Hematopoietic multipotent progenitor cell treated with erythropoietin and hydrocortisone succinate and interleukin-3 and kit ligand, for 15 days (in vitro differentiated cells): ENCODE data around the gene TMEM141.
"Not testable (repeated sequence)": the region's sequence is repeated elsewhere in the genome, so short reads cannot be mapped to it uniquely, and the experiment has no call there.

Experiments
- DNase-seq: peaks from one replicate; pipeline ENCODE4 v3.0.0-alpha.2; 2015; ENCODE audit warnings: low spot score

Gene TMEM141

DNA sequence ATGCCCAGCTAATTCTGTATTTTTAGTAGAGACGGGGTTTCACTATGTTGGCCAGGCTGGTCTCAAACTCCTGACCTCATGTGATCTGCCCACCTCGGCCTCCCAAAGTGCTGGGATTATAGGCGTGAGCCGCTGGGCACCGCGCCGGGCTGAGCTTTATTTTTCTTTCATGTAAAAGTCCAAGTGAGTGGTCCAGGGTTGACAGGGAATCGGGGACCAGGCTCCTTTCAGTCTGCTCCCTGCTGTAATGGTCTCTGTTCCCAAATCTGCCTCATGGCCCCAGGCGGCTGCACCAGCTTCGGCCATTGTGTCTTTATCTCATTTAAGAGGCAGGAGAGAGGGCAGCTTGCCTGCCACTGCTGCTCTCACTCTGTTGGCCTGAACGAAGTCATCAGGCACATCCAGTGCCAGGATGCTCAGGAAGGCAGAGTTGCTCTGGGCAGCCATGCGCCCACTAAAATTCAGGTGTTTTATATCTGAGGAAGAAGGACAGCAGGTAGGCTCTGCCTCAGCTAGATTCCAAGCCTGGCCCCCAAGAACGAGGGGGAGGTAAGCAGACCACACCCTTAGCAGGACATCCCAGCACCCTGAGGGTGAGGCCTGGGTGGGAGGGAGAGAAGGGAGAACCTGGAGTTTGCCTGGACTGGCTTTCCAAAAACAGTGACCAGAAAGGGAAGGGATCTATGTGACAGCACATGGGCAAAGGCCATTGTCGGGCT lies 3.3 kb downstream of the TMEM141 start:
- DNase-seq = no peak

DNA sequence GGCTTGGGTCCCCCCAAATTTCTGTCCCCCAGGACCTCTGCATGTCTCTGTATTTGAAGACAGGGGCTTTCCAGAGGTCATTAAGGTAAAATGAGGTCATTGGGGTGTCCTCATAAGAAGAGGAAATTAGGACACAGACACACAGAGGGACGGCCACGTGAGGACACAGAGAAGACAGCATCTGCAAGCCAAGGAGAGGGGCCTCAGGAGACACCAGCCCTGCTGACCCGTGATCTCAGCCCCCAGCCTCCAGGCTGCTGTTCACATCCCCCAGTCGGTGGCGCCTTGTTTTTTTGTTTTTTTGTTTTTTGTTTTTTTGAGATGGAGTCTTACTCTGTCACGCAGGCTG lies 3.8 kb downstream of the TMEM141 start:
- DNase-seq = no peak

DNA sequence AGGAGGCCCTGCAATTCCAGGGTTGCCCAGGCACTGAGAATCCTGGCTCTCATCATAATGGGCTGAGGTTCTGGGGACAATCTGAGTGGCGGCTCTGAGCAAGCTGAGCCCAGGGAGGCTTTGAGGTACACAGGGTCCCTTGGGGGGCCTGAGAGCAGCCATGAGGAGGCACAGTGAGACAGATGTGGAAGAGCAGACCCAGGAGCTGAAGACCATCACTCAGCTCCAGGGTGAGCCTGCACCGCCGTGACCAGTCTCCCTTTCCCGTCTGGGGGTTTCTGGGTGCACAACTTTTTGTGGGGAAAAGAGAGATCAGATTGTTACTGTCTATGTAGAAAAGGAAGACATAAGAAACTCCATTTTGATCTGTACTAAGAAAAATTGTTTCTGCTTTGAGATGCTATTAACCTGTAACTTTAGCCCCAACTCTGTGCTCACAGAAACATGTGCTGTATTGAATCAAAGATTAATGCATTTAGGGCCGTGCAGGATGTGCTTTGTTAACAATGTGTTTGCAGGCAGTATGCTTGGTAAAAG lies 5.2 kb downstream of the TMEM141 start, which contains the start of gene CCDC183:
CCDC183 (plus strand) TSS at position 101 of the 537 bp plus-strand sequence; CDS start at position 161, 60 bp downstream.
- no peak for DNase-seq

DNA sequence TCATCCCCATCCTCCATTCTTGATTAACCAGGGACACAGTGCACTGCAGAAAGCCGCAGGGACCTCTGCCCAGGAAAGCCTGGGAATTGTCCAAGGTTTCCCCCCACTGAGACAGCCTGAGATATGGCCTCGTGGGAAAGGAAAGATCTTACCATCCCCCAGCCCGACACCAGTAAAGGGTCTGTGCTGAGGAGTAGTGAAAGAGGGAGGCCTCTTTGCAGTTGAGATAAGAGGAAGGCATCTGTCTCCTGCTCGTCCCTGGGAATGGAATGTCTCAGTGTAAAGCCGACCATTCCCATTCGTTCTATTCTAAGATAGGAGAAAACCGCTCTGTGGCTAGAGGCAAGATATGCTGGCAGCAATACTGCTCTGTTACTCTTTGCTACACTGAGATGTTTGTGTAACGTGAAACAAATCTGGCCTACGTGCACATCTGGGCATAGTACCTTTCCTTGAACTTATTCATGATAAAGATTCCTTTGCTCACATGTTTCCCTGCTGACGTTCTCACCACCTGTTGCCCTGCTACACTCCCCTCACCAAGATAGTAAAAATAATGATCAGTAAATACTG lies 5.7 kb downstream of the TMEM141 start:
- not testable (repeated sequence) for DNase-seq

DNA sequence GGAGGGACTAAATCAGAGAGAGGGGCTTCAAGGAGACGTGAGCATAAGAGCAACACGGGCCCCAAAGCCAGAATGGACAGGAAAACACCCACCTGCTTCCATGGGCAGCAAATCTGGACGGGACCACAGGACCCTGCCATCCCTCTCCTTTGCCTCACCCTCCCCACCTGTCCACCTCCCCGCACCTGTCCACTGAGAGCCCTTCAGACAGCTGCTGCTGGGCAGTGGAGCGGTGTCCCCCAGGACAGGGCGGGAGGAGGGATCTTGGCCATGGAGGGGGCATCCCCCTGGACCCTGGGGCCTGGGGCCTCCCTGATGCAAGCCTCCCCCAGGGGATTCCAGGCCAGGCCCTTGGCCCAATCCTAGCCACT lies 7.5 kb downstream of the TMEM141 start:
- no peak for DNase-seq

DNA sequence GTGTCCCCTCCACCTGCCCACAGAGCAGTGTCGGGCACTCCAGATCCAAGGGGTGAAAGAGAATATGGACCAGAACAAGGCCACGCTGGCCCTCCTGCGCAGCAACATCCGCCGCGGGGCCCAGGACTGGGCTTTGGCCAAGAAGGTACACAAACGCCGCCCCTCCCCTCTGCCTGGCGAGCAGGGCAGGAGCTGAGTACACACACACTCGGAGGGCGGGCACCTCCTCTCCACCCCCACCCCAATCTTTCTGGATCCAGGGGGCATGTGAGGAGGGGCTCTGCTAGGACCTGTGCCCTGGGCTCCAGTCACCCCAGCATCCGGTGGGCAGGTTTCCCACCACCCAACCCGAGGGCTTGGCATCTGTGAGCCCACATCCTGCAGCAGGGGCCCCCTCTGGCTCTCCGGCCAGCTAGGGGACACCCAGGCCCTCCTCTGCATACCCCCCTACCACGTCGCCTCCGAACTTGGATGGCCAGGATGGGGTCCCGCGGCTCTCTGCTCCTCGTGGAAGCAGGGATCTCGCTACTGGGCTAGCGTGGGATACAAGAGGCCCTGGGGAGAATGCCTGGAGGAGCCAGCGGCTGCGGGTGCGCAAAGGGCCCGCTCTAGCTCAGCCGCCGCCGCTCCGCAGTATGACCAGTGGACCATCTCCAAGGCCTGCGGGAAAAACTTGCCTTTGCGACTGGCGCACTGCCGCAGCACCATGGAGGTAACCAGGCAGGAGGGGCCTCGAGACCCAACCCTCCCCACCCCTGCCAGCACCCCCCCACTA lies 8.1 kb downstream of the TMEM141 start:
- DNase-seq = no peak

DNA sequence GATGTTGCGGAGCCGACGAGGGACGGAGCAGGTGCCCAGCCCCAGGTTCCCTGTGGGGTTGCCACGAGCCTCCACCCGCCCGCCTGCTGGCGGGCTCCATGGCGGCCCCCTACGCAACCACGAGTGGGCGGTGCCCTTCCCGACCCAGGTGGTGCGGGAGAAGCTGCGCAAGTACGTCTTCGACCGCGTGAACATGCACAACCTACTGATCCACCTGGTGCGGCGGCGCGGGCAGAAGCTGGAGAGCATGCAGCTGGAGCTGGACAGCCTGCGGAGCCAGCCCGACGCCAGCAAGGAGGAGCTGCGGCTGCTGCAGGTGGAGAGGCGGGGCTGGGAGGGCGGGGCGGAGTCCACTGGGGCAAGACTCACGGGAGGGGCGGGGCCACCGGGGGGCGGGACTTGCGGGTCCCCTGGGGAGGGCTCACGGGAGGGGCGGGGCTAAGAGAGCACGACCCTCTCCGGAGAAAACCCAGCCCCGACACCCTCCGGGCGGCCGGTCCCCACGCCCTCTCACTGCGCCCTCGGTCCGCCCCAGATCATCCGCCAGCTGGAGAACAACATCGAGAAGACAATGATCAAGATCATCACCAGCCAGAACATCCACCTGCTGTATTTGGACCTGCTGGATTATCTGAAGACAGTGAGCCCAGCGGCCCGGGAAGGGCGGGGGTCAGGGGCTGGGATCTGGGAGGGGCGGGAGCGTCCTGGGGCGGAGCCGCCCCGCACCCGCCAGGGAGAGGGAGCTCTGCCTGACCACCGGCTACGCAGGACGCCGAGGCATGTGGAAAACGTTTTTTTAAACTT lies 8.9 kb downstream of the TMEM141 start:
- peak; percentile 80 for DNase-seq

DNA sequence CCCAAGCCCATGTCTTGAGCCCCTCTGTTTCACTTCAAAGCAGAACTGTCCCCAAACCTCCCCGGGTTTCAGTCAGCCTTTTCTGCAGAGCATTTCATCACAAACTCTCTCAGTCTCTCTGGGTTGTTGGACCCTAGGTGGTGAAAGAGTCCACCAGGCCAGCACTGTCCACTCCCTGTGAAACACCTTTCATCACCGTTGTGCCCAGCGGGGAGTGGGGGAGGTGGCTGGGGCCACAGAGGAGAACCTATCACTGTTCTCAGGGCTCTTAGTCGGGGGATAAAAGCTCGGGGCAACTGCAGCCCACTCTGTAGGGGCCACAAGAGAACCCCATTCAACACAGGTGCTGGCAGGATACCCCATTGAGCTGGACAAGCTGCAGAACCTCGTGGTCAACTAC lies 11.2 kb downstream of the TMEM141 start:
- DNase-seq = no peak

DNA sequence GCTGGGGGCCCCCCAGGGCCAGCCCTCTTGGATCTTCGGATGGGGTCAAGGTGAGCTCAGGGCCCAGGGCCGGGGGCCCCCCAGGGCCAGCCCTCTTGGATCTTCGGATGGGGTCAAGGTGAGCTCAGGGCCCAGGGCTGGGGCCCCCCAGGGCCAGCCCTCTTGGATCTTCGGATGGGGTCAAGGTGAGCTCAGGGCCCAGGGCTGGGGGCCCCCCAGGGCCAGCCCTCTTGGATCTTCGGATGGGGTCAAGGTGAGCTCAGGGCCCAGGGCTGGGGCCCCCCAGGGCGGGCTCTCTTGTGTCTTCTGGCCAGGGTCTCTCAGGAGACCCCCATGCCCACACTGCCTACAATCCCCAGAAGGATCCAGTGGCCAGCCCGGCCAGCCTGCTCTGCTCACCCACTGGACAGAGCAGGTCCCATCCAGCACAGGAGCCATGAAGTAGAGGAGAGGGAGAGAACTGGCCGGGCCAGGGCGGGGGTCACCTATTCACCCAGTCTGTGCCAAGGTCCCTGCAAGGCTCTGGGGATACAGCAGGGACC lies 11.9 kb downstream of the TMEM141 start:
- not testable (repeated sequence) for DNase-seq

DNA sequence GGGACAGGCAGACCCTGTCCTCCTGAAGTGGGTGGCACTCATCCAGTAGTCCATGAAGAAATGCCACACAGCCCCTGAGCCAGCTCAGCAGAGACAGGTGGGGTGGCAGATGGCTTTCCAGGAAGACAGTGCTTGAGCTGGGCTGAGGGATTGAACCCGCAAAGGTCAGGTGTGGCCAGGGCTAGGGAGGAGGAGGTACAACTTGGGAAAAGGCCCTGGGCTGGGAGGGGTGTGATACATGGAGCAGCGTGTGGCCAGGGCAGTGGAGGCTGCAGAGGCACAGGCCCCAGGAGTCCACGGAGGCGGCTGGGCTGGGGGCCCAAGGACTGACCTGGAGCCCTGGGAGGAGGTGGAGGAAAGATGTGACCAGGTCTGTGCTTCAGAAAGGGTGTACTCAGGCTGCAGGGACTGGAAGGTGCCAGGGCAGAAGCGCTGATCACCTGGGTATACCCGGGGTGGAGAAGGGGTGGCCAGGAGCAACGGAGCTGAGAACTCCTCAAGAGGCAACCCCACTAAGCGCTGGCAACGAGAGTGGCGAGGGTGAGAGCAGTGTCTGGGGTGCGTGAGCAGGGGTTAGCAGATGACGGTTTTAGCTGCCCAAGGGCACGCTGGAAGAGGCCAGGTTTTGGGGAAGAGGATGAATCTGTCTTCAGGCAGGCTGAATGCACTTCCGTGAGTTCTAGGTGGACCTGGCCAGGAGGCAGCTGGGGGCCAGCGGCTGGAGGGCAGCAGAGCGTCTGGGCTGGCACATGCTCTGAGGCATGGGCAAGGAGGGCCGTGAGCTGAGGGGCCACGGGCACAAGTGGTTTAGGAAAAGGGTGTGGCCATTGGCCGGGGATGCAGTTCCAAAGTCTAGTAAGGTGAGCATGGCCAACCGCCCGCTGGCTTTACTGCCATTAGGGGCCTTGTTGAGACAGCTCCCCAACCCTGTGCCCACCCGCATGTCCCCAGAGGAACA lies 12.7 kb downstream of the TMEM141 start:
- no peak for DNase-seq

DNA sequence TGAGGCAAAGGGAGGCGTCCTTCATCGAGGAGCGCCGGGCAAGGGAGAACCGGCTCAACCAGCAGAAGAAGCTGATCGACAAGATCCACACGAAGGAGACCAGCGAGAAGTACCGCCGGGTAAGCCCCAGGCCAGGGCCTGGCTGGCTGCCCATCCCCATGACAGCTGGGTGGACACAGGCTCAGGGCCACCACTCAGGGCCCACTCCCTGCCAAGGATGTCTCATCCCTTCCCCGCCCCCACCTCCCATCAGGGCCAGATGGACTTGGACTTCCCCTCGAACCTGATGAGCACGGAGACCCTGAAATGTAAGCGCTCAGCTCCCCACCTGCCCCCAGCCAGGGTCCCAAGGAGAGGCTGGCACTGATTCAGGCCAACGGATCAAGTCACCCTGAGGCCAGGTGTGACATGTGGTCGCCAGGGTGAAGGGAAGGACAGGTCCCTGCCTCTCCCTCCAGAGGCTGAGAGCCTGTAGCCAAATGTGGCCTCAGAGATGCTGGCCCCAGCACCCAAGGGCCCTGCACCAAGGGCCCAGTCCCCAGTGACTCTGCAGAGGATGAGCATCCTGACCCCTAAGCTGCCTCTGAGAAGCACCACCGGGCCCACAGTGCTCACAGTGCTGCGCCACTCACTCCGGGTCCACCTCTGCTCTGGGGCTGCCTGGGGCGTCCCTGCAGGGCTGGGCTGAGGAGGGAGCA lies 13.5 kb downstream of the TMEM141 start:
- no peak for DNase-seq

DNA sequence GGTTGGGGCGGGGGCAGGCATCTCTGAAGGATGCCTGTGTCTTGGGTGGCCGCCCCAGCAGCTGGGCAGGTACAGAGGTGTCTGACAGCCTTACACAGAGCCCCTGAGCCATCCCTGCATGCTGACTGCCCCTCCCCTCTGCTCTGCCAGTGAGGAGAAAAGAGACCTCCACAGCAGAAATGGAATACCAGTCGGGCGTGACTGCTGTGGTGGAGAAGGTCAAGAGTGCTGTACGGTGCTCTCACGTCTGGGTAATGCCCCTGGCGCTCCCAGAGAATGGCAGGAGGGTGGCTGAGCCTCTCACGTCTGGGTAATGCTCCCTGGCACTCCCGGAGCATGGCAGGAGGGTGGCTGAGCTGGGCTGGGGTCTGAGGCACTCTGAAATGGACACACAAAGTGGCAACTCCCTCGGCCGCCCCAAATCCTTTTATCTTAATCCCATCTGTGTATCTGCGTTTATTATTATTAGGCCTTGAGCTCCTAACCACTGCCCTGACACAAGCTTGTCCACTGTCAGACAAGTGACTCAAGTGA lies 14.1 kb downstream of the TMEM141 start:
- no peak for DNase-seq

DNA sequence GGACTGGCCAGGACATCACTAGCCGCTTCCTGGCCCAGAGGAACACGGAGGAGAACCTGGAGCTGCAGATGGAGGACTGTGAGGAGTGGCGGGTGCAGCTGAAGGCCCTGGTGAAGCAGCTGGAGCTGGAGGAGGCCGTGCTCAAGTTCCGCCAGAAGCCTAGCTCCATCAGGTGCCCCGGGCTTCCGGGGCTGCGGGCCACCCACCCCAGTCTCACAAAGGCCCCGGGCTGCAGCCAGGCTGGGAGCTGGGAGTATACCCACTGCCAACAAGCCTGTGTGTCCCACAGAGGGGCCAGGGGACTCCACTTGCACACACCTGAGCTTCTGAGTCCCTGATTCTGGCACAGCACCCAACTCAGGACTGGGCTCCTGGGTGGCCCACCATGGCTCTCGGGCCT lies 14.9 kb downstream of the TMEM141 start:
- no peak for DNase-seq

DNA sequence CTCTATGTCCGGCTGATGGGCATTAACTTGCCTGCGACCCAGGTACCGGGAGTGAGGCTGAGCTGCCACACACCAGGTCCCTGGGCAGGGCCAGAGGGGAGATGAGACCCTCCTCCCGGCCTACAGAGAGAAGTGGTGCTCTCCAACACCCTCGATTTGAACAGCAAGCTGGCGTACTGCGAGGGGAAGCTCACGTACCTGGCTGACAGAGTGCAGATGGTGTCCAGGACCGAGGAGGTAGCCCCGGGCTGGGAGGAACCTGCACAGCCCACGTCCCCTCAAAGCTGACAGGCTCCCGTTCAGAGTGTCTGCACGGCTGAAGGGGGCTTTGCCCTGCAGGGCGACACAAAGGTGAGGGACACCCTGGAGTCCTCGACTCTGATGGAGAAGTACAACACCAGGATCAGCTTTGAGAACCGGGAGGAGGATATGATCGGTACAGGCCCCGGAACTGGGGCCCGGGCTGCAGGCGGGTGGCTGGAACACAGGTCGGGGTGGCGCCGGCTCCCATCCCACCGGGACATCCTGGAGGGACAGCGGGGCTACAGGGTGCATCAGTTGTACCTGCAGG lies 15.6 kb downstream of the TMEM141 start:
- no peak for DNase-seq

DNA sequence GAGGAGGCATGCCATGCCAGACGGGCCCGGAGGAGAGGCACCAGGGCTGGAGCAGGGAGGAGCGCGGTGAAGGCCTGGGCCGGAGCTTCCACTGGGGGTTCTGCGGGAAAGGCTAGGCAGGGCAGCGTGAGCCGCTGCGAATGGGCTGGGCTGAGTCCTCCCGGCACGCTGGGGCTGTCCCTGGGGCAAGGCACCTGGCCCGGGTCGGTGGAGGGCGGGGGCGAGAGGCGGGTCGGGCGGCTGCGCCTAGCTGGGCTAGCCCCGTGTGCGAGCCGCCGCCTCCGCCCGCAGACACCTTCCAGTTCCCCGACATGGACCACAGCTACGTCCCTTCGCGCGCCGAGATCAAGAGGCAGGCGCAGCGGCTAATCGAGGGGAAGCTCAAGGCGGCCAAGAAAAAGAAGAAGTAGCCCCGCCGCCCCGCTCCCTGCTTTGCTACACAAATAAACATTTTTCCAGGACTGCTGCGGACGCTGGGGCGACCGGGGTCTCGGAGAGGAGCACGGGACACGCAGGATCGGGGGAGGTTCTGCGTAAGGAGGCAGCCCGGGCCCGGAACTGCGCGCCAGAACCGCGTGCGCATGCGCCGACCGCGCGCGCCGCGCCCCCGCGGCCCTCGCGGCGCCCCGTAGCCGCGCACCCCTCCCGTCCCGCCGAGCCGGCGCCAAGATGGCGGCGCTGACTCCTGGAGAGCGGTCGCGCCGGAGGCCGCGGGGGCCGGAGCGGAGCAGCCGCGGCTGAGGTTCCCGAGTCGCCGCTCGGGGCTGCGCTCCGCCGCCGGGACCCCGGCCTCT lies 16.3 kb downstream of the TMEM141 start, which contains the start of gene RABL6:
RABL6 (plus strand) TSS at position 668 of the 794 bp plus-strand sequence. CDS start 249 bp downstream, outside the sequence.
- DNase-seq = peak; percentile 84

DNA sequence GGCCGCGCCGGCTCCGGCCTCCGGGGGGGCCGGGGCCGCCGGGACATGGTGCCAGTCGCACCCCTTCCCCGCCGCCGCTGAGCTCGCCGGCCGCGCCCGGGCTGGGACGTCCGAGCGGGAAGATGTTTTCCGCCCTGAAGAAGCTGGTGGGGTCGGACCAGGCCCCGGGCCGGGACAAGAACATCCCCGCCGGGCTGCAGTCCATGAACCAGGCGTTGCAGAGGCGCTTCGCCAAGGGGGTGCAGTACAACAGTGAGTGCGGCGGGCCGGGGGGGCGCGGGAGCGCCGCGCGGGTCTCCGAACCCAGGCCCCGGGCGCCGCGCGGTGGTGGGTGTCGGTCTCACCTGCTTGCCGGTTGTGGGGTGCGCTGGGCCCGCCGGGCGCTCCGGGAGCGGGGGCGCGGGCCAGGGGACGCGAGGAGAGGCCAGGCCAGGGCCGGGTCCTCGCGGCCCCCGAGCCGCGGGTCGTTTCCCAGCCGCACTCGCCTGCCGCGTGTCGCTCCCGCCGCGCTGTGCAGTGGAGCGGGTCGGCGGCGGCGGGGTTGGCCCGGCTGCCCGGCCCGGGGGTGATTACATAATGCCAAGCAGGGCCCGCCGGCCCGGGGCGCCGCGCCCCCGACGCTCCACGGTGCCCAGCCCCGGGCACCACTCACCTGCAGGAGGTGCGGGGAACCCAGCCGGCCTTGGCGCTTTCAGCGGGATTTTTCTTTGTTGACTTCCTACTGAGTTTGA lies 17.1 kb downstream of the TMEM141 start:
- no peak for DNase-seq

DNA sequence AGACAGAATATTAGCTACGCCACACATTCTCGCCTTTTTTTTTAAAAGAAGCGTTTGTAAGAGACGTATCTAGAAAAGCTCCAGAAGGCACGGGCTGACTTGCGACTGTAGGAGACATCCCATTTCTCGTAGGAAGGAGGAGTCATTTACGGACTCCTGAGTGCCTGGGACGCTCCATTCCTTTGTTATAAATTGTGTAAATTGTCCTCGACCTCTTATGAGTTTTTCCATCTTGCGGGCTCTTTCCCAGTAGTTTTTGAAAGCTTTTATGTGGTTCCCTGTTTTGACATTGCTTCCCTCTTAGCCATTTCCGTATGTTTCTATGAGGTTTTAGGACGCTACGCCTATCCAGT lies 17.6 kb downstream of the TMEM141 start:
- DNase-seq = no peak
